GM12878 (cell line): ENCODE results near the gene FALEC. TPM values are rescaled to one million over a fixed set of nuclear protein-coding genes. Genes with fewer than 3 reads are reported as not detected.

Experiments
- IRF5 ChIP-seq: fragments of 450-650 bp; IDR thresholded peaks from 2 replicates; pipeline ENCODE4 v1.6.1; 2017; ENCODE audit warnings: borderline replicate concordance
- JUND ChIP-seq: IDR thresholded peaks from 2 replicates; pipeline ENCODE4 v1.6.1; 2012; ENCODE audit warnings: low read depth, mild to moderate bottlenecking, low read length, improper control_type of control experiment, moderate library complexity
- PBX3 ChIP-seq: IDR thresholded peaks from 2 replicates; pipeline ENCODE4 v1.6.1; 2011; ENCODE audit warnings: mild to moderate bottlenecking, low read depth, low read length, moderate library complexity; ENCODE audit not compliant: insufficient replicate concordance
- POLR2AphosphoS5 ChIP-seq: IDR thresholded peaks from 2 replicates; pipeline ENCODE4 v1.6.1; 2011; ENCODE audit warnings: mild to moderate bottlenecking, low read length, inconsistent platforms
- POU2F2 ChIP-seq: IDR thresholded peaks from 3 replicates; pipeline ENCODE4 v1.6.1; 2011; ENCODE audit warnings: low read depth, mild to moderate bottlenecking, low read length, borderline replicate concordance
- RBBP5 ChIP-seq: fragments of 200-600 bp; sonication (generic); conservative IDR thresholded peaks from 2 replicates; pipeline ENCODE4 v1.6.1; 2016
- SMAD1 ChIP-seq: fragments of 450-650 bp; IDR thresholded peaks from 2 replicates; pipeline ENCODE4 v1.6.1; 2018; ENCODE audit warnings: mild to moderate bottlenecking, low read depth; ENCODE audit not compliant: partially characterized antibody
- SRF ChIP-seq, 2 experiments: IDR thresholded peaks; 2 replicates each; pipeline ENCODE4 v1.6.1; 2011; ENCODE audit warnings: low read depth in 2 of 2, low read length in 2 of 2, mild to moderate bottlenecking in 1 of 2, moderate library complexity in 1 of 2
- STAT1 ChIP-seq: fragments of 450-650 bp; conservative IDR thresholded peaks from 2 replicates; pipeline ENCODE4 v1.6.1; 2014; ENCODE audit warnings: antibody characterized with exemption, mild to moderate bottlenecking
- TARDBP ChIP-seq: IDR thresholded peaks from 2 replicates; pipeline ENCODE4 v1.6.1; 2016; ENCODE audit warnings: borderline replicate concordance
- USF1 ChIP-seq: IDR thresholded peaks from 2 replicates; pipeline ENCODE4 v1.6.1; 2011; ENCODE audit warnings: borderline replicate concordance, low read depth, mild to moderate bottlenecking, moderate library complexity, mixed read lengths, low read length; ENCODE audit not compliant: insufficient read depth; ENCODE audit errors: extremely low read length
- polyA plus RNA-seq, 11 experiments: library from polyadenylated mRNA; depleted of rRNA in 4 of 11; unstranded in 6 of 11; stranded (reverse) in 5 of 11; fragments of >200 nt; fragmentation: Nextera tagmentation in 4 of 11; fragmentation: Illumina TruSeq in 1 of 11; extraction: Ambion mirVana in 4 of 11; extraction: Trizol in 1 of 11; gene quantifications; 1 replicate in 1 of 11; 2 replicates in 10 of 11; pipeline versions ENCODE4 v1.2.1 to v1.2.3, GENCODE V29; 2011 to 2016; ENCODE audit warnings: inconsistent platforms in 2 of 11, missing spikeins in 2 of 11, low read depth in 1 of 11
- total RNA-seq, 4 experiments: library from RNA; depleted of rRNA in 3 of 4; stranded (reverse); fragments of >200 nt in 3 of 4; fragmentation: Illumina TruSeq in 1 of 4; extraction: Trizol in 1 of 4; gene quantifications; 2 replicates each; pipeline versions ENCODE4 v1.2.1 to v1.2.3, GENCODE V29; 2013 to 2021

Gene FALEC
- total and polyA plus RNA-seq, 10 of the 15 experiments (the other 5 are each of a cell fraction or from before 2014, with no cell fraction given): 0.21 to 0.71 (median 0.32) TPM; not detected in 3

GRCh38 chr1:150521196-150521968 is 5.8 kb downstream of the FALEC start (continued):
- no peak for TF ChIP-seq SRF (IDR thresholded peaks at IDR 0.05; ENCODE audit: low read depth in 2 of 2, low read length in 2 of 2)
- no peak for TF ChIP-seq JUND
- TF ChIP-seq RBBP5: no peak
- TF ChIP-seq POLR2AphosphoS5: no peak
- no peak for TF ChIP-seq TARDBP
- no peak for TF ChIP-seq STAT1
- no peak for TF ChIP-seq USF1
- TF ChIP-seq SMAD1: no peak
- no peak for TF ChIP-seq PBX3
- TF ChIP-seq IRF5: no peak
- TF ChIP-seq POU2F2: no peak
